NCI-H510A (cell line): ENCODE results near the gene CDIP1.
"Not testable (repeated sequence)": the region's sequence is repeated elsewhere in the genome, so short reads cannot be mapped to it uniquely, and the experiment has no call there.

Experiments used
- DNase-seq: peaks from one replicate; lab custom pipeline; 2025; lab: John Stamatoyannopoulos, UW

CDIP1 gene

GRCh38 chr16:4538350-4539235 lies at the start of gene CDIP1:
Gene CDIP1 (minus strand): TSS chr16:4538773. CDS start chr16:4514130, 24,643 bp downstream.
- DNase-seq, result peak; percentile 78

GRCh38 chr16:4586291-4586690 lies 47.7 kb upstream of the CDIP1 start:
- DNase-seq, result no peak

- DNase-seq, result no peak
These were observed 45.3 kb upstream of the CDIP1 start for GRCh38 chr16:4583906-4584305.

- no peak for DNase-seq
These were observed 41.7 kb upstream of the CDIP1 start for GRCh38 chr16:4580250-4580649.

GRCh38 chr16:4578961-4579530 lies 40.5 kb upstream of the CDIP1 start:
- DNase-seq, result peak; percentile 79

GRCh38 chr16:4576008-4576407 lies 37.4 kb upstream of the CDIP1 start:
- no peak for DNase-seq

- no peak for DNase-seq
These were observed 36.5 kb upstream of the CDIP1 start for GRCh38 chr16:4574919-4575705.

- DNase-seq, result not testable (repeated sequence)
These were observed 35.4 kb upstream of the CDIP1 start for GRCh38 chr16:4573926-4574325.

- no peak for DNase-seq
These were observed 34.1 kb upstream of the CDIP1 start for GRCh38 chr16:4572715-4573114.

- no peak for DNase-seq
These were observed 32.2 kb upstream of the CDIP1 start for GRCh38 chr16:4570688-4571321.

- DNase-seq, result no peak
These were observed 31.5 kb upstream of the CDIP1 start for GRCh38 chr16:4570086-4570485.

GRCh38 chr16:4566144-4566543 lies 27.6 kb upstream of the CDIP1 start:
- DNase-seq, result no peak

GRCh38 chr16:4564661-4565267 lies 26.2 kb upstream of the CDIP1 start:
- no peak for DNase-seq

- no peak for DNase-seq
These were observed 23.0 kb upstream of the CDIP1 start for GRCh38 chr16:4561596-4561995.

- DNase-seq, result no peak
These were observed 19.4 kb upstream of the CDIP1 start for GRCh38 chr16:4557973-4558372.

- no peak for DNase-seq
These were observed 18.0 kb upstream of the CDIP1 start for GRCh38 chr16:4556580-4556979.

- DNase-seq, result no peak
These were observed 17.5 kb upstream of the CDIP1 start, which contains the start of gene C16orf96 for GRCh38 chr16:4556112-4556511. Gene C16orf96 (plus strand): TSS chr16:4556340. CDS start chr16:4556490, 150 bp downstream.

GRCh38 chr16:4552541-4552940 lies 14.0 kb upstream of the CDIP1 start:
- DNase-seq, result no peak

- DNase-seq, result no peak
These were observed 12.0 kb upstream of the CDIP1 start for GRCh38 chr16:4550591-4550990.

- DNase-seq, result no peak
These were observed 9.6 kb upstream of the CDIP1 start for GRCh38 chr16:4548124-4548523.

GRCh38 chr16:4544473-4544872 lies 5.9 kb upstream of the CDIP1 start:
- DNase-seq, result no peak
